ENCODE measurements around the gene TYW1.
"Not testable (repeated sequence)": the region's sequence is repeated elsewhere in the genome, so short reads cannot be mapped to it uniquely, and the experiment has no call there.

DNA sequence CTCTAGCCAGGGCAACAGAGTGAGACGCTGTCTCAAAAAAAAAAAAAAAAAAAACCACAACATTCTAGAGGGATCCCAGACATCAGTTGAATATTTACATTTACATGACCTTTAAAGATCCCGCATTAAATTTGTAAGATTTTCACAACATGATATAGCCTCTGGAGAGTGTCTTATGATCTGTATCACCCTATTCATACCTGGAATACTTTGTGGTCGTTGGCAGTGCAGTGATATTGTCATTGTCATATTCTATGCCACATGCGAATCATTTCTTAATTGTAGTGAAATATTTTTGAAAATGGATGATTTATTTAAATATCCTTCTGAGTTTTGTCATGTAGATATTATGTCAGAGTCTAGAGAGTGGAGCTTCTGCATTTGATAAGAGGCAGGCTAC, 212.0 kb downstream of the TYW1 start:
- TF ChIP-seq, protein P1, sequence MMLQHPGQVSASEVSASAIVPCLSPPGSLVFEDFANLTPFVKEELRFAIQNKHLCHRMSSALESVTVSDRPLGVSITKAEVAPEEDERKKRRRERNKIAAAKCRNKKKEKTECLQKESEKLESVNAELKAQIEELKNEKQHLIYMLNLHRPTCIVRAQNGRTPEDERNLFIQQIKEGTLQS (CRISPR knock-in tag; conservative IDR thresholded peaks at IDR 0.05): not testable (repeated sequence)
- TF ChIP-seq TCF7 (CRISPR knock-in tag; IDR thresholded peaks at IDR 0.05; ENCODE audit: low read depth); ZNF317 (CRISPR knock-in tag; IDR thresholded peaks at IDR 0.05; ENCODE audit: borderline replicate concordance, low read depth); FOXP1 (CRISPR knock-in tag; IDR thresholded peaks at IDR 0.05; ENCODE audit: borderline replicate concordance); ETV6 (CRISPR knock-in tag; IDR thresholded peaks at IDR 0.05): not testable (repeated sequence)
- TF ChIP-seq, protein P2, sequence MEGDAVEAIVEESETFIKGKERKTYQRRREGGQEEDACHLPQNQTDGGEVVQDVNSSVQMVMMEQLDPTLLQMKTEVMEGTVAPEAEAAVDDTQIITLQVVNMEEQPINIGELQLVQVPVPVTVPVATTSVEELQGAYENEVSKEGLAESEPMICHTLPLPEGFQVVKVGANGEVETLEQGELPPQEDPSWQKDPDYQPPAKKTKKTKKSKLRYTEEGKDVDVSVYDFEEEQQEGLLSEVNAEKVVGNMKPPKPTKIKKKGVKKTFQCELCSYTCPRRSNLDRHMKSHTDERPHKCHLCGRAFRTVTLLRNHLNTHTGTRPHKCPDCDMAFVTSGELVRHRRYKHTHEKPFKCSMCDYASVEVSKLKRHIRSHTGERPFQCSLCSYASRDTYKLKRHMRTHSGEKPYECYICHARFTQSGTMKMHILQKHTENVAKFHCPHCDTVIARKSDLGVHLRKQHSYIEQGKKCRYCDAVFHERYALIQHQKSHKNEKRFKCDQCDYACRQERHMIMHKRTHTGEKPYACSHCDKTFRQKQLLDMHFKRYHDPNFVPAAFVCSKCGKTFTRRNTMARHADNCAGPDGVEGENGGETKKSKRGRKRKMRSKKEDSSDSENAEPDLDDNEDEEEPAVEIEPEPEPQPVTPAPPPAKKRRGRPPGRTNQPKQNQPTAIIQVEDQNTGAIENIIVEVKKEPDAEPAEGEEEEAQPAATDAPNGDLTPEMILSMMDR (IDR thresholded peaks at IDR 0.05): not testable (repeated sequence)
